ENCODE data around the gene SIRT2. TPM values are rescaled to one million over a fixed set of nuclear protein-coding genes. Genes with fewer than 3 reads are reported as not detected.

Gene SIRT2
- total and polyA plus RNA-seq, 4 experiments from 2014 or later, result 39.0 to 51.7 (median 48.5) TPM

GRCh38 chr19:38846097-38846496, 53.3 kb downstream of the SIRT2 start:
- POLR2A ChIA-PET (ENCODE audit: partially characterized antibody), result interaction anchor here (0.7 to 9.5 kb wide), 7 partner anchors 14 to 111 kb away, joined by 3 to 297 read pairs (median 4); partner anchors contain the start of genes ECH1, MRPS12, RINL and SARS2
- Mint-ChIP-seq H3K4me1 (peaks cover 49 to 93% (median 71%) of the 10 kb centered on the region in 4 donors), H3K9me3 (peaks cover 0 to 10% (median 0%) of the 10 kb centered on the region in 8 donors), H3K27me3 (peaks cover 0 to 2% of the 10 kb centered on the region in 2 donors), H3K4me3 (peak overlapping the region in 4 of 8 donors; percentile 25 to 71 (median 65)), H3K27ac (peak overlapping the region in 6 of 7 donors; percentile 57 to 99 (median 87)), H3K36me3 (peaks cover 68 to 80% of the 10 kb centered on the region in 2 donors)
- Histone ChIP-seq H3K27ac (ENCODE audit: low read depth, low read length) (peak overlapping the region; percentile 7), H3K27me3 (ENCODE audit: insufficient read depth, low read length) (no peaks in the 10 kb centered on the region), H3K4me1 (ENCODE audit: insufficient read depth, low read length) (peaks cover 83% of the 10 kb centered on the region), H3K4me3 (ENCODE audit: low read length in 2 of 2) (no peak overlapping the region), H3K9me3 (ENCODE audit: control insufficient read depth in 1 of 2, low read length in 2 of 2) (no peaks in the 10 kb centered on the region), H3K36me3 (ENCODE audit: insufficient read depth, low read length) (peaks cover 57% of the 10 kb centered on the region)
- CTCF ChIA-PET (ENCODE audit: partially characterized antibody), result interaction anchor here (0.8 to 1.4 kb wide), 4 partner anchors 23 to 330 kb away, joined by 3 to 4 read pairs (median 3); no protein-coding TSS in a partner anchor
- no peak for DNase-seq
- intact Hi-C loops (cut with micrococcal nuclease), result no loop called here

- Mint-ChIP-seq H3K4me1 (peaks cover 52 to 93% (median 74%) of the 10 kb centered on the region in 4 donors), H3K36me3 (peaks cover 74 to 82% of the 10 kb centered on the region in 2 donors), H3K27me3 (peaks cover 0 to 2% of the 10 kb centered on the region in 2 donors), H3K27ac (peak overlapping the region in 6 of 7 donors; percentile 79 to 99 (median 88)), H3K4me3 (peak overlapping the region in 5 of 8 donors; percentile 22 to 71 (median 61)), H3K9me3 (peaks cover 0 to 15% (median 0%) of the 10 kb centered on the region in 8 donors)
- H3K36me3 ChIP-seq (ENCODE audit: insufficient read depth, low read length), result peaks cover 63% of the 10 kb centered on the region
- H3K4me1 ChIP-seq (ENCODE audit: insufficient read depth, low read length), result peaks cover 85% of the 10 kb centered on the region
- POLR2A ChIA-PET (ENCODE audit: partially characterized antibody), result interaction anchor here (1.1 to 9.5 kb wide), 6 partner anchors 10 to 111 kb away, joined by 3 to 297 read pairs (median 6); partner anchors contain the start of genes ECH1, MRPS12, RINL and SARS2
- H3K27ac ChIP-seq (ENCODE audit: low read depth, low read length), result peak overlapping the region; percentile 7
- CTCF ChIA-PET (ENCODE audit: partially characterized antibody), result interaction anchor here (1.0 to 1.4 kb wide), 2 partner anchors 24 to 330 kb away, joined by 3 to 4 read pairs; no protein-coding TSS in a partner anchor
- H3K9me3 ChIP-seq (ENCODE audit: control insufficient read depth in 1 of 2, low read length in 2 of 2), result no peaks in the 10 kb centered on the region
- H3K27me3 ChIP-seq (ENCODE audit: insufficient read depth, low read length), result no peaks in the 10 kb centered on the region
- no peak overlapping the region for H3K4me3 ChIP-seq (ENCODE audit: low read length in 2 of 2)
- intact Hi-C loops (cut with micrococcal nuclease), result no loop called here
- DNase-seq, result no peak
Observed at GRCh38 chr19:38845374-38846024, 53.9 kb downstream of the SIRT2 start.

GRCh38 chr19:38844093-38844686, 55.2 kb downstream of the SIRT2 start:
- Mint-ChIP-seq H3K9me3 (peaks cover 0 to 12% (median 0%) of the 10 kb centered on the region in 8 donors), H3K4me1 (peaks cover 53 to 94% (median 79%) of the 10 kb centered on the region in 4 donors), H3K4me3 (peak overlapping the region in 6 of 8 donors; percentile 17 to 91 (median 62)), H3K36me3 (peaks cover 77 to 88% of the 10 kb centered on the region in 2 donors), H3K27ac (peak overlapping the region; percentile 75 to 99 (median 83)), H3K27me3 (peaks cover 0 to 1% of the 10 kb centered on the region in 2 donors)
- Histone ChIP-seq H3K9me3 (ENCODE audit: control insufficient read depth in 1 of 2, low read length in 2 of 2) (no peaks in the 10 kb centered on the region), H3K36me3 (ENCODE audit: insufficient read depth, low read length) (peaks cover 71% of the 10 kb centered on the region), H3K4me3 (ENCODE audit: low read length in 2 of 2) (no peak overlapping the region), H3K27ac (ENCODE audit: low read depth, low read length) (peak overlapping the region; percentile 11), H3K27me3 (ENCODE audit: insufficient read depth, low read length) (no peaks in the 10 kb centered on the region), H3K4me1 (ENCODE audit: insufficient read depth, low read length) (peaks cover 91% of the 10 kb centered on the region)
- intact Hi-C loops (cut with micrococcal nuclease), result no loop called here
- ChIA-PET POLR2A (ENCODE audit: partially characterized antibody) (interaction anchor here (0.9 to 1.7 kb wide), 5 partner anchors 9 to 74 kb away, joined by 3 to 7 read pairs (median 3); partner anchors contain the start of gene ECH1), CTCF (ENCODE audit: partially characterized antibody) (interaction anchor here (0.8 to 1.2 kb wide), 5 partner anchors 9 to 86 kb away, joined by 3 to 4 read pairs (median 3); partner anchors contain the start of genes ECH1, MRPS12 and SARS2)
- no peak for DNase-seq

- Mint-ChIP-seq H3K4me3 (peak overlapping the region in 6 of 8 donors; percentile 80 to 91 (median 85)), H3K27ac (peak overlapping the region; percentile 25 to 99 (median 94)), H3K4me1 (peaks cover 46 to 92% (median 74%) of the 10 kb centered on the region in 4 donors), H3K36me3 (peaks cover 78 to 88% of the 10 kb centered on the region in 2 donors), H3K9me3 (peaks cover 0 to 14% (median 0%) of the 10 kb centered on the region in 8 donors), H3K27me3 (peaks cover 0 to 1% of the 10 kb centered on the region in 2 donors)
- H3K9me3 ChIP-seq (ENCODE audit: control insufficient read depth in 1 of 2, low read length in 2 of 2), result no peaks in the 10 kb centered on the region
- peak overlapping the region; percentile 34 for H3K27ac ChIP-seq (ENCODE audit: low read depth, low read length)
- H3K36me3 ChIP-seq (ENCODE audit: insufficient read depth, low read length), result peaks cover 80% of the 10 kb centered on the region
- peaks cover 89% of the 10 kb centered on the region for H3K4me1 ChIP-seq (ENCODE audit: insufficient read depth, low read length)
- DNase-seq, result no peak
- H3K4me3 ChIP-seq (ENCODE audit: low read length in 2 of 2), result no peak overlapping the region
- no peaks in the 10 kb centered on the region for H3K27me3 ChIP-seq (ENCODE audit: insufficient read depth, low read length)
- intact Hi-C loops (cut with micrococcal nuclease), result no loop called here
- POLR2A ChIA-PET (ENCODE audit: partially characterized antibody), result interaction anchor here (1.2 to 1.7 kb wide), 4 partner anchors 11 to 109 kb away, joined by 3 to 11 read pairs (median 7); partner anchors contain the start of gene ECH1
- CTCF ChIA-PET (ENCODE audit: partially characterized antibody), result interaction anchor here (1.1 to 2.7 kb wide), 4 partner anchors 12 to 87 kb away, joined by 3 to 16 read pairs (median 8); partner anchors contain the start of genes ECH1, MRPS12 and SARS2
Observed at GRCh38 chr19:38843175-38843758, 56.2 kb downstream of the SIRT2 start.

- no peaks in the 10 kb centered on the region for H3K9me3 ChIP-seq (ENCODE audit: control insufficient read depth in 1 of 2, low read length in 2 of 2)
- peaks cover 83% of the 10 kb centered on the region for H3K4me1 ChIP-seq (ENCODE audit: insufficient read depth, low read length)
- Mint-ChIP-seq H3K27me3 (peaks cover 0 to 1% of the 10 kb centered on the region in 2 donors), H3K27ac (peak overlapping the region; percentile 90 to 99 (median 96)), H3K36me3 (peaks cover 74 to 89% of the 10 kb centered on the region in 2 donors), H3K4me3 (peak overlapping the region; percentile 77 to 91 (median 82)), H3K9me3 (peaks cover 0 to 14% (median 0%) of the 10 kb centered on the region in 8 donors), H3K4me1 (peaks cover 41 to 85% (median 68%) of the 10 kb centered on the region in 4 donors)
- H3K27me3 ChIP-seq (ENCODE audit: insufficient read depth, low read length), result no peaks in the 10 kb centered on the region
- ChIA-PET CTCF (ENCODE audit: partially characterized antibody) (interaction anchor here (0.6 to 2.7 kb wide), 9 partner anchors 10 to 88 kb away, joined by 3 to 16 read pairs (median 5); partner anchors contain the start of genes ECH1, MRPS12 and SARS2), POLR2A (ENCODE audit: partially characterized antibody) (interaction anchor here (0.6 to 5.6 kb wide), 26 partner anchors 9 to 440 kb away, joined by 3 to 52 read pairs (median 4); partner anchors contain the start of genes ECH1, EIF3K, FAM98C and NFKBIB)
- DNase-seq, result peak in 4 of 5 donors; percentile 74 to 85 (median 76)
- peak overlapping the region; percentile 34 for H3K27ac ChIP-seq (ENCODE audit: low read depth, low read length)
- peaks cover 83% of the 10 kb centered on the region for H3K36me3 ChIP-seq (ENCODE audit: insufficient read depth, low read length)
- H3K4me3 ChIP-seq (ENCODE audit: low read length in 2 of 2), result peak overlapping the region in 1 of 2 donors; percentile 42
- intact Hi-C loops (cut with micrococcal nuclease), result loop anchor here (1.0 kb wide), 3 partner anchors 8 to 27 kb away; partner anchors contain the start of gene ECH1
Observed at GRCh38 chr19:38842439-38843174, 56.8 kb downstream of the SIRT2 start.

Data from CD4-positive, alpha-beta memory T cell (primary cell).